Keratinocyte (primary cell): ENCODE measurements around the gene CDKAL1.

ENCODE experiments used
- CTCF ChIP-seq, 3 experiments: IDR thresholded peaks in 1 of 3; conservative IDR thresholded peaks in 1 of 3; optimal IDR thresholded peaks in 1 of 3; 2 replicates in 2 of 3; 3 replicates in 1 of 3; pipeline versions ENCODE3 to v1.5.1; 2011; ENCODE audit warnings: low read length in 3 of 3, mild to moderate bottlenecking in 3 of 3, moderate library complexity in 2 of 3, control low read depth in 1 of 3, inconsistent platforms in 1 of 3; ENCODE audit not compliant: insufficient read depth in 2 of 3; ENCODE audit errors: extremely low read depth in 1 of 3
- EZH2 ChIP-seq: IDR thresholded peaks from one replicate; pipeline ENCODE4 v1.6.1; 2012; ENCODE audit warnings: inconsistent platforms, mild to moderate bottlenecking, low read length, moderate library complexity

DNA sequence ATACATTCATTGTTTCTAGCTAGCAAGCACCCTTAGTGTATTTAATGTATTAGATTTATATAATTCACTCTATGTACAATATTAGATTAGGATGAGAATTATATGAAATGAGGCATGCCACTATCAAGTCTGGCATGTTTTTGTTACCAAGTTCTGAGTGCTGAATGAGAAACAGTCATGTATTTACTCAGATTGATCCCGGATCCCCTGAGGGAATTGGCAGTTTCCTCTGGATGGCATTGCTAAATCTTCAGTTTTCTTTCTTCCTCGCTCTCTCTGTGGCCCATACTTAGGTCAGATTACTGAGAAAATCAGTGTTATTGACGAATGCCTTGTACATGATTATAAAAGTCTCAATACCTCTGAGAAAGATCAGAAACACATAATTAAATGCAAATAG, 66.6 kb downstream of the CDKAL1 start:
- TF ChIP-seq CTCF (optimal IDR thresholded peaks at IDR 0.05 in 1 of 3, IDR thresholded peaks at IDR 0.05 in 1 of 3, conservative IDR thresholded peaks at IDR 0.05 in 1 of 3; ENCODE audit: extremely low read depth in 1 of 3, insufficient read depth in 2 of 3, low read length in 3 of 3) = no peak
- no peak for TF ChIP-seq EZH2
